ENCODE data around the gene EPX.

Gene EPX

GRCh38 chr17:58236394-58236793 lies 43.9 kb downstream of the EPX start:
- no peak overlapping the region for H3K27ac ChIP-seq
- TF ChIP-seq CTCF (conservative IDR thresholded peaks at IDR 0.05): no peak

- H3K27ac ChIP-seq: no peak within 1 kb of the TSS
- TF ChIP-seq CTCF (conservative IDR thresholded peaks at IDR 0.05): no peak
Observed at GRCh38 chr17:58238147-58238634, 45.7 kb downstream of the EPX start, which contains the start of gene LPO. TSS of gene LPO (plus strand) at chr17:58238584. CDS start at chr17:58242980, 4,396 bp downstream.

GRCh38 chr17:58239987-58240386 lies 47.5 kb downstream of the EPX start:
- no peak overlapping the region for H3K27ac ChIP-seq
- TF ChIP-seq CTCF (conservative IDR thresholded peaks at IDR 0.05): no peak

- no peak for TF ChIP-seq CTCF (conservative IDR thresholded peaks at IDR 0.05)
Observed at GRCh38 chr17:58242171-58242784, 49.8 kb downstream of the EPX start.

GRCh38 chr17:58244963-58245362 lies 52.4 kb downstream of the EPX start:
- no peak for TF ChIP-seq CTCF (conservative IDR thresholded peaks at IDR 0.05)
- no peak overlapping the region for H3K27ac ChIP-seq

More at GRCh38 chr17:58242171-58242784, 49.8 kb downstream of the EPX start:
- H3K27ac ChIP-seq: no peak overlapping the region

GRCh38 chr17:58245428-58246103 lies 53.0 kb downstream of the EPX start:
- TF ChIP-seq CTCF (conservative IDR thresholded peaks at IDR 0.05): no peak
- H3K27ac ChIP-seq: no peak overlapping the region

- TF ChIP-seq CTCF (conservative IDR thresholded peaks at IDR 0.05): no peak
- H3K27ac ChIP-seq: no peak overlapping the region
Observed at GRCh38 chr17:58246104-58246740, 53.7 kb downstream of the EPX start.
